Frontal cortex (tissue), 4 donors: ENCODE measurements around the gene TLX3. TPM values are rescaled to one million over a fixed set of nuclear protein-coding genes. Genes with fewer than 3 reads are reported as not detected.
A peak's percentile ranks its signal among the peaks of the same experiment; 100 is the strongest.

ENCODE experiments used
- DNase-seq, 2 donors: peaks; one replicate each; pipeline ENCODE4 v3.0.0; 2012; ENCODE audit warnings: low spot score in 2 of 2
- FAIRE-seq: peaks from 2 replicates; lab custom pipeline; 2012; peaks lifted over from hg19 to GRCh38; lab: Jason Lieb, UNC
- total RNA-seq: library from RNA; depleted of rRNA; stranded (reverse); fragments of >200 nt; gene quantifications from one replicate; pipeline ENCODE4 v1.2.3, GENCODE V29; 2014
- donor health status: control.
- donor health status: control.
- donor health status: control.

TLX3 gene
- total RNA-seq, 1 donor from 2014 or later, result not detected

DNA sequence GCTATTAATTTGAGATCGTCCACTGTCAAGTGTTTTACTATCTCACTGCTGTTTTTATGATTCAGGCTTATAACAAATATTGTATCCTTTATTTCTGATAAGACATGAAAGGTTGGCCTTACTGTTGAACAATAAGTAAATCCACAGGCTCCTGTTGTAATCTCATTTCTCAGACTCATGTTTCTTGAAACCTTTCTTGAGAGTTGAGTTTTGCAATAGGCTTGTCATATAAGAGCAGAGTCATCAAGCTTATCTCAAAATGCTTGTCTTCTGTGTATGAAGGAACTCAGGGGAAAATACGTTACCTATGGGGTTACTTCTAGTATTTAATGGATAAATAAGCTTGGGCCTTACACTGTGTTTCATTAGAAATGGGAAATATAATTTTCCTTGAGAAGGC lies 9.2 kb upstream of the TLX3 start:
- DNase-seq (no peak), FAIRE-seq (no peak)

DNA sequence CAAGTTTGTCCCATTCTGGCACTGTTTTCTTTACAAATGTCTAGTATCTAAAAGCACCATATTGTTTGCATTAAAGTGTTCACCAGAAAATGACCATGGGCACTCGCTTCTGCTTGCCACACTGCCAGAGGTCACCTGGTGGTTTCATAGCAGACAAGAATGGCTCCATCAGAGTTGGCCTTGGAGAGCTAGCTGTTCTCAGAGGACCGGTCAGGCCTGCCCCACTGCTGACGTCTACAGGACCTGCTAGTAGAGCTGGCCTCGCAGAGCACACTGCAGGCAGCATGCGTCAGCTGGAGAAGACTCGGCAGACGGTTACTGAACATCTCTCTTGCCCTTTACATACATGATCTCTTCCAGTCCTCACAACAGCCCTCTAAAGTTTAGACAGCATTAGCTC lies 8.7 kb upstream of the TLX3 start:
- FAIRE-seq, result no peak
- DNase-seq, result no peak

DNA sequence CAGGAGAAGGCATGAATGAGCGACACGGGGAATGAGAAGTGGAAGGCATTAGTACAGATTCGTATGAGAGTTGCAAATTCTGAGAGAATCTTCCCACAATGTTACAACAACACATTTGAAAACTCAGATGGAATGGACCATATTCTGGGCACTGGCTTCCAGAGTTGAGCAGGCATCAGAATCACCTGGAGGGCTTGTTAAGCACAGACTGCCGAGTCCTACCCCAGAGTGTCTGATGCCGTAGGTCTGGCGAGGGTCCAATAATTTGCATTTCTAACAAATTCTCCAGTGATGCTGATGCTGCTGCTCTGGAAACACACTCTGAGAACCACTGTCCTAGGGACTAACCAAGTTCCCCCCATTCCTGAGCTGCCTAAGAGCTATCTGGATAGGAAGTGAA lies 2.9 kb upstream of the TLX3 start:
- FAIRE-seq (no peak), DNase-seq (no peak)

DNA sequence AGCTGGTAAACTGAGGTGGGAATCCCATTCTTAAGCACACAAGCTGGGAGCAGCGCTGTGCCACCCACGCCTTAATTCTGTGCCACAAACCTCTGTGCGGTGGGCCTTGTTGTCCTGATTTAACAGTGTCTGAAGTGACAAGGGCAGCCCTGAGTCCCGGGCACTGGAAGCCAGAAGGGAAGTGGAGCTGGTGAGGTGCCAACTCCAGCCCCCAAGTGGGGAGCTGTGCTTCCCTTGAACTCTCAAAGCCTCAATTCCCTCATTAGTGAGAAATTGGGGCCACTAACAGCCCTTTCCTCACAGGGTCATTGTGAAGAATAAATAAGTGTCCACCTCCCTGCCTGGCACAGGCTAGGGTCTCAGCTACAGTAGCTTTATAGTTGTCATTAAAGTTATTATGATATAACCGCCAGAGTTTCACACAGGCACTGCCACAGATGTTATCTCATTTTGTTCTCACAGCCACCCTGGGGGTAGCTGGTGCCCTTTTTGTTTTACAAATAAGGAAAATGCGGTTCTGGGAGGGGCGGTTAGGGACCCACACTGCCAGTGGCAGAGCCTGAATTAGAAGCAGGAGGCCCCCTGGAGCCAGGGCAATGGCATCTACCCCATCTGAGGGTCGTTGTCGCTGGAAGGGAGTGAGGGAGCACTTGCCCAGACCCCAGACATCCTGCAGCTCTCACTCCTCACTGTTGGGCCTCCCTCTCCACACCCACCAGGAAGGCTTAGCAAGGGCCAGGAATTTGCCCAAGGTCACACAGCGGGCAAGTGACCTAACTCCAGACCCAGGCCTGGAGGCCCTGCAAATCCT lies 2.1 kb upstream of the TLX3 start:
- DNase-seq (no peak), FAIRE-seq (no peak)

DNA sequence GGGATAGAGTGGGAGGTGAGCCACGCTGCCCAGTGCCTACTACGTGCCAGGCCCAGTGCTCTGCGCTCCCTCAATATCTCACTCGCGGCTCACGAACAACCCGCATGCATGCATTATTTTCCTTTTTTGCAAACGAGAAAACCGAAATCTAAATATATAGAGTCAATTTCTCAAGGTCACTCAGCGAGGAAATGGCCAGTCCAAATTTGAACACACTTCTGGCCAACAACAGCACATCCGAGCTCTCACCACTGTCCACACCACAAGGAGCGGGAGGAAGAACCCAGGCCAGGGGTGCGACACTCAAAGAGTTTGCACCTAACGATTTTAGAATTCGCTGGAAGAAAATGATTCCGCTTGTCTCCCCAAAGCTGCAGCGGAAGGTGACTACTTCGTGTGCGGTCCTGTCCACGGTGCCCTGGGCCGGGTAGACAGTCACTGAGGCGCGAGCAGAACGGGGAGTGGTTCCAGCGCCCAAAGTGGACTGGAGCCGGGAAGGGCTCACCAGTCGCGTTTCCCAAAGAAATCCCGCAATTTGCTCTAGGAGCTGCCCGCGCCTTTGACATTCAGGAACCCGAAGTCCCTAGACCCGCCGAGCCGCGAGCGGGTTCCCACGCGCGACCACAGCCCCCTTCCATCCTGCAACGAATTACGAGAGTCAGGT lies 1.1 kb upstream of the TLX3 start:
- DNase-seq (no peak), FAIRE-seq (no peak)

DNA sequence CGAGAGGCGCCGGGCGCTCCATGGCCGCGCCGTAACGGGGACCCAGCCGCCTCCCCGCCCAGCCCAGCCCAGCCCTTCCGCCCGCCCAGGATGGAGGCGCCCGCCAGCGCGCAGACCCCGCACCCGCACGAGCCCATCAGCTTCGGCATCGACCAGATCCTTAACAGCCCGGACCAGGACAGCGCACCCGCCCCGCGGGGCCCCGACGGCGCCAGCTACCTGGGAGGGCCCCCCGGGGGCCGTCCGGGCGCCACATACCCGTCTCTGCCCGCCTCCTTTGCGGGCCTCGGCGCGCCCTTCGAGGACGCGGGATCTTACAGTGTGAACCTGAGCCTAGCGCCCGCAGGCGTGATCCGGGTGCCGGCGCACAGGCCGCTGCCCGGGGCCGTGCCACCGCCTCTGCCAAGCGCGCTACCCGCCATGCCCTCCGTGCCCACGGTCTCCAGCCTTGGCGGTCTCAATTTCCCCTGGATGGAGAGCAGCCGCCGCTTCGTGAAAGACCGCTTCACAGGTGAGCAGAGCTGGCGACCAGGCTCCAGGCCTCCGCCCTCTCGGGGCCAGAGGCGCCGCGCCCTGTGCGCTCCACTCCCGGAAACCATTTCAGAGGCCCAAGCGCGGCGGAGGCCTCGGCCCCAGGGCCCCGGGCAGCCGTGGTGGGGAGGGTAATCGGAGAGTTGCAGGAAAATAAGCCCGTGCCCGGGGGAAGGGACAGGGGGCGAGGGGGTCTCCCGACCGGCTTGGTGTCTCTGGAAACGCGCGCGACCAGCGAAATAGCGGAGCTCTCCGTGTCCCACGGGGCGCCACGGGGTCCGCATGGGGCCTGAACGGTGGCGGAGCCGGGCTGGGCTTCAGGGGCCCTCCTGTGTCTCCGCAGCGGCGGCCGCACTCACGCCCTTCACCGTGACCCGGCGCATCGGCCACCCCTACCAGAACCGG lies 496 bp downstream of the TLX3 start:
- FAIRE-seq, result no peak
- DNase-seq, result no peak

DNA sequence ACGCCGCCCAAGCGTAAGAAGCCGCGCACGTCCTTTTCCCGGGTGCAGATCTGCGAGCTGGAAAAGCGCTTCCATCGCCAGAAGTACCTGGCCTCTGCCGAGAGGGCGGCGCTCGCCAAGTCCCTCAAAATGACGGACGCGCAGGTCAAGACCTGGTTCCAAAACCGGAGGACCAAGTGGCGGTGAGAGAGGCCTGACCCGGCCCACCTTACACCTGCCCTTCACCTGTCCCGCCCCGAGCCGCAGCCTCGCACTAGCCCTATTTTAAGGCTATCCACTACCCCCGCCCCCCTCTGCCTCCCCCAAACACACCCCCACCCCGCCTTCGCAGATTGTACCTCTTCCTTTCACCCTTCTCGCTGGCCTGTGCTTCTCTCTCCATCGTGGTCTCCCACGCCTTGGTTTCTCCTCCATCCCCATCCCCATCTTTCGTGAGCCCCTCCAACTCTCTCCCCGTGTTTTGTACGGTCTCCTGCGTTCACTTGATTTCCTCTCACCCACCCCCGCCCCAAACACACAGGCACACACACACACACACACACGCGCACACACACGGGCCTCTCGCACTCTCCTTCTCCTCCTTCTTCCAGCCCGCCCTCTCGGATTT lies 1.3 kb downstream of the TLX3 start:
- DNase-seq (no peak), FAIRE-seq (no peak)

DNA sequence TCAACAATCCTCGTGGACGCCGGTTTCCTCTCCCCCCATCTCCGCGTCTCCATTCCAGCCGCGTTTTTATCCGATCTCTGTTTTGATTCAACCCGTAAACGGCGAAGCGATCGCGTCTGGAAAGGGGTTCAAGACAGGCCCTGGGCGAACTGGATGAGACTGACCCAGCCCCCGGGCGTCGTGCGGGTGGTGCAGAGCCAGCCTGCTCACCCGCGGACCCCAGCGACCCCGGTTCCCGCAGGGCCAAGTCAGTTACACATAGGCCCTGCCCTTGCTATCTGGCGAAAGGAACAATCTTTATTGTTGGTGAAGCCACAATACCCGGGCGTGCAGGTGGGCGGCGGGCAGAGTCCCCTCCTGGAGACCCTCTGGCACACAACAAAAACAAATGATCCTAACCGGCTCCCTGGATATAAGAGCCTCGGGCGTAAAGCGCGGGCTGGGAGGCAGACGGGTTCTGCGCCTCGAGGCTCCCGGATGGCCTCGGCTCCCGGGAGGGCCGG lies 1.8 kb downstream of the TLX3 start:
- no peak for DNase-seq

DNA sequence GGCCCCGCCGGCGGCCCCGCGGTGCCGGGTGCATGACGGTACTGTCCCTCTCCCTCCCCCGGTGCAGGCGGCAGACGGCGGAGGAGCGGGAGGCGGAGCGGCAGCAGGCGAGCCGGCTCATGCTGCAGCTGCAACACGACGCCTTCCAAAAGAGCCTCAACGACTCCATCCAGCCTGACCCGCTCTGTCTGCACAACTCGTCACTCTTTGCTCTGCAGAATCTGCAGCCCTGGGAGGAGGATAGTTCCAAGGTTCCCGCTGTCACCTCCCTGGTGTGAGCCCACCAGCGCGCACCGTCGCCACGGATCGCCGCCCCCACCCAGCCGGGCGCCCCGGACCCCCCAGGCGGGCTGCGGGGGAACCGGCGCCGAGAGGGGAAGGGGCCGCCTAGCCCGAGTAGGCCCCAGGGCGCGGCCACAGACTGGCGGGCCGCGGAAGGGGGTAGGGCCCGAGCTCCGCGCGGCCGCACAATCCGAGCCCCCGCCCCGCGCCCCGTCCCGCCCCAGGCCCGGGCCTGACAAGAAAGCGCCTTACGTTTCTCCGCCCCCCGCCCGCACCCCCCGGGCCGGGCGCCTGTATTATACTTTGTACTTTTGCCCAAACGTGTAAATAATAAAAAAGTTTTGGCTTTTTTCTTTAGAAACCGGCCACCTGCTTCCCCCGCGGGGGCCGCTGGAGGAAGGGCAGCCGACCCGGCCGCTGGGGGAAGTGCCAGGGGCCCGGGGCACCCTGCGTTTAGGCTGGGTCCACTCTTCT lies 2.5 kb downstream of the TLX3 start:
- no peak for FAIRE-seq
- DNase-seq, result peak in 1 of 2 donors; percentile 66

More for the DNA sequence above, 1.8 kb downstream of the TLX3 start:
- no peak for FAIRE-seq

DNA sequence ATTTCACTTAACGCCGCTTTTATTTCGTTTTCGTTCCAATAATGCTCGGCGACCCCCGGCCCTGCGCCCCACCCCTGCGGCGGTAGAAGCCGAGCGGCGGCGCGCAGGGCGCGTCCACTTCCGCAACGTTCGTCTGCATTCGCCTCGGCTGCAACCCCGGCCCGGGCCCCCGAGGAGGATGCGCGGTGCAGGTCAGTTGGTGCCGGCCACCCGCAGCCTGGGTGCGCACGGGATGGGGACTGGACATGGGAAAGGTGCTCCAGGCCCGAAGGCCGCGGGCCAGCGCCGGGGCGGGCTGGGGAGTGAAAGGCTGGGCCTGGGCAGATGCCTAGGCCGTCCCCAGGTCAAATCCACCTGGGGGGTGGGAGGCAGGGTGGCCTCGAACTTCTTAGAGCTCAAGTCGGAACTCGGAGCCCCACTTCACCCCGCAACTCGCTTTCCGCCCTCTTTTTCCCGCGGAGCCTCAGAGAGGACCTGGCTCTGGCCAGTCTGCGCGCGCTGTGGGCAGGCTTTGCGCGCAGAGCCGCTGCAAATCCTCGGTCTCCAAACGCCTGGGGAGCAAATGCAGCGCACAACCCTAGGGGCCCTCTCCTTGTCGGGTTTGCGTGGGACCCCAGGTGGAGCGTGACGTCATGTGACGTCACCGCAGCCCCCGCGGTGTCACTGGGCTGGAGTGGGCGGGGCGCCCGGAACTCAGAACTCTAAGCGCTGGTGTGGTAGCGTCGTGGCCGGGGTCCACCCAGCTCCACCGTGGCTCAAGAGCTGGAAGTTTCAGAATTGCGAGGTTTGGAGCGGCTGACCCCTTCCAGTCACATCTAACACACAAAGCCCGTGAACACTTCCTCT lies 3.3 kb downstream of the TLX3 start:
- FAIRE-seq (no peak), DNase-seq (no peak)

DNA sequence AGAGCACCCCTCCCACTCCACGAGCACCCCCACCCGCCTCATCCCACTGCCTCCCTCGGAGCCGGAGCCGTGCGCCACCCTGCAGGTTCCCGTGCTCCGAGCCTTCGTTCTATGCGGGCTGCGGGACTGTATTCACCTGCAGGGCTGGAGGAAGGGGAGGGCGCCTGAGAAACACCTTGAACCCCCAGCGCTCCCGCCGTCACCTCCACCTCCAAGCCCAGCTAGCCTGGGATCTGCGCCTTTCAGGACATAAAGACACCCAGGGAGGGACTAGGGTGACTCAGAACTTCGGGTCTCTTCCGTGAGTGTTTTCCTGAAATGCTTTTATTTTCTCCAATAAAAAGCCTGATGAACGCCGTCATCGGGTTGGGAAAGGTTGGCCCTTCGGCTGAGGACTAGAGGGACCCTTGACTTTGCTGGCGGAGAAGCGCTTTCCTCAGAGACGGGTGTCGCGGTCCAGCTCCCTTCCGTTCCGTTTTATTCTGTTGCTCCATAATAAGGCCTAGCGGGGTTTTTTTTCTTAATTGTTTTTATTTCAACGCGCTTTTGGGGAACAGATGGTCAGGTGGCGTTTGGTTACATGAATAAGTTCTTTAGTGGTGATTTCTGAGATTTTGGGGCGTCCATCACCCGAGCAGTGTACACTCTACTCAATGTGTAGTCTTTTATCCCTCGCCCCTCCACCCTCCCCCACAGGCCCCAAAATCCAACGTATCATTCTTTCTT lies 4.6 kb downstream of the TLX3 start:
- FAIRE-seq (no peak), DNase-seq (no peak)

DNA sequence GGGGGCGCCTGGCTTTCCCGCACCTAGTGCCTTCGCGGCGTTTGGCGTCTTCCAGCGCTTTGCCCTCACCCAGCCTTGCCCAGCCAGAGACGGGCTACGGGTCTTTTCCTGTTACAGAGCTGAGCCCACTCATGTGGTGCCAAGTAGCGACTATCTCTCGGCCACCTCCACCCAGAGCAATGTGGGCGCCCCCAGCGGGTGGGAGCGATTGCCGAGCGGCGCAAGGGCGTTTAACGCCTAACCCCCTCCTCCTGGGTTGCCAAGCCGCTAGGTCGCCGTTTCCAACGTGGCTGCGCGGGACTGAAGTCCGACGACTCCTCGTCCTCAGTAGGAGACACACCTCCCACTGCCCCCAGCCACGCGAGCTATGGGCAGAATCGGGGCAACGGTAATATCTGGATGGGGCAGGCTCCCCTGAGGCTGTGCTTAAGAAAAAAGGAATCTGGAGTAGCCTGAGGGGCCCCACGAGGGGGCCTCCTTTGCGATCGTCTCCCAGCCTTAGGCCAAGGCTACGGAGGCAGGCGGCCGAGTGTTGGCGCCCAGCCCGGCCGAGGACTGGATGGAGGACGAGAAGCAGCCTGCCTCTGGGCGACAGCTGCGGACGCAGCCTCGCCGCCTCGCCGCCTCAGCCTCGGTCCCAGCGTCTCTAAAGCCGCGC lies 5.8 kb downstream of the TLX3 start:
- FAIRE-seq (no peak), DNase-seq (no peak)

DNA sequence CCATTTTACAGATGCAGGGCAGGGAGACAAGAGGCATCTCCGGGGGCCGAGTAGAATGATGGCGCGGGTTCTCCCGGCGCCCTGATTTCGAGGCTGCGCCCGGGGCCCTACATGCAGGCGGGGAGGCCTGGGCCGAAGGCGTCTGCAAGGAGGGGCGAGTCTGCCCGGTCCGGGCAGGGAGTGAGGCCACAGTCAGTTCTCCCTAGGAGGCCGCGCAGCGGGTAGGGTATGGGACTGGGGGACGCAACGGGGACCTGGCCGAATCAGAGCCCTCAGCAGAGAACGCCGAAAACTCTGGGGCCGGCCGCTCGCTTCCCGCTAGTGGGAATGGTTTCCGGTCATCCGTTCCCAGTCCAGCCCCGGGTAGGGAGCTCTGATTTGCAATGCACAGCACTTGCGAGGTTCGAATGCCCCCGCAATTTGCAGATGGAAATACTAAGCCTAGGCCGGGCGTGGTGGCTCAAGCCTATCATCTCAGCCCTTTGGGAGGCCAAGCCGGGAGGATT lies 6.4 kb downstream of the TLX3 start:
- DNase-seq (no peak), FAIRE-seq (no peak)

DNA sequence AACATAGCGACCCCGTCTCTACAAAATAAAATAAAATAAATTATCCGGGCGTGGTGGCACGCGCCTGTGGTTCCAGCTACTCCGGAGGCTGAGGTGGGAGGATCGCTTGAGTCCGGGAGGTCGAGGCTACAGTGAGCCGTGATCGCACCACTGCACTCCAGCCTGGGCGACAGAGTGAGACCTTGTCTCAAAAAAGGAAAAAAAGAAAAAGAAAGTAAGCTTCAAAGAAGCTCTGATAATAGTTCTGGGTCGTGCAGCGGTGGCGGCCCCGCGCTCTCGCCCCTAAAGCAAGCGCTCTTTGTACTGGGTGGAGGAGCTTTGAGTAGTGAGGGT lies 6.8 kb downstream of the TLX3 start:
- DNase-seq (no peak), FAIRE-seq (no peak)

DNA sequence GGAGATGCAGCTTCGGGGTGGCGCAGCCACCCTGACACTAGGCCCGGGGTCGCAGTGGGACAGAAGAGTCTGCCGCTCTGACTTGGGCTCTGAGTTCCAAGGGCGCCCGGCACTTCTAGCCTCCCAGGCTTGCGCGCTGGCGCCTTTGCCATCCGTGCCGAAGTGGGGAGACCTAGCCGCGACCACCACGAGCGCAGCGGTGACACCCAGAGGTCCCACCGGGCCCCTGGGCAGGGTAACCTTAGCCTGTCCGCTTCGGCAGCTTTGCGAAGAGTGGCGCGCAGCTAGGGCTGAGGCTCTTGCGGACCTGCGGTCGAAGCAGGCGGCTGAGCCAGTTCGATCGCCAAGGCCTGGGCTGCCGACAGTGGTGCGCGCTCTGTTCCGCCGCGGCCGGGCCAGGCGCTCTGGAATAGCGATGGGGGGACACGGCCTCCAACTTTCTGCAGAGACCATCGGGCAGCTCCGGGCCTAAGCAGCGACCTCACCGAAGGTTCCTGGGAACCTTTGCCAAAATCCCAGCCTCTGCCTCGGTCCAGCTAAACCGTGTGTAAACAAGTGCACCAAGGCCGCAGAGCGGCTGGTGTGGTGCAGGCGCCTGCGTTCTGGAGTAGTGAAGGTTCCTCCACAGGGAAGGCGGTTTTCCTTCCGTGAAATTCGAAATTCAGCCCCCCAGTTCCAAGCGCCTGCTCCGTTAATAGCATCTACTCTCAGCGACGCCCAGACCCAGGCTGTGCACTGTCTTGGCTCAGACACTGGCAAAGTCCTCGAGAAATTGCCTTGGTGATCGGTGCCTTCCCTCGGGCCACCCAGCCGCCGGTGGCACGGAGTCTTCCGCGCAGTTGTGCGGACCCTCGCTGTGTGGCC lies 7.4 kb downstream of the TLX3 start:
- DNase-seq (no peak), FAIRE-seq (no peak)

DNA sequence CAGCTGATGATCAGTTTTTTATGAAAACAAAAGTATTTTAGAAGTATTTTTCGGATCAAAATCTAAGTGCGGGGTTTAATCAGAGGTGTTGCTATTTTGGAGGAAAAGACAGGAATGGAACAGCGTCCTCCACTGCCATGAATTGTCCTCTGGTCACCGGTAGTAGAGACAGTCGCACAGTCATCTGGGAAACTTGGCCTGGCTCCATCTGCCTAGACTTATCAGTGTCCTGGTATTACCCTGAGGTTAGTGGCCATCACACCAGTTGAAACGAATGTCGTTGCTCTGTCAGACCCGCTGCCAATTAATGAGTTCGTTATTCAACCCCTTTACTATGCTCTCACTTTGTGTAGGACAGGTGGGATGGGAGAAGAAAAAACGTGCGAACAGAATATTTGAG lies 8.2 kb downstream of the TLX3 start:
- no peak for DNase-seq
- no peak for FAIRE-seq
